Measurements from ENCODE around the gene ATG5.
A peak's percentile ranks its signal among the peaks of the same experiment; 100 is the strongest.
"Not testable (repeated sequence)": the region's sequence is repeated elsewhere in the genome, so short reads cannot be mapped to it uniquely, and the experiment has no call there.

Gene ATG5

DNA sequence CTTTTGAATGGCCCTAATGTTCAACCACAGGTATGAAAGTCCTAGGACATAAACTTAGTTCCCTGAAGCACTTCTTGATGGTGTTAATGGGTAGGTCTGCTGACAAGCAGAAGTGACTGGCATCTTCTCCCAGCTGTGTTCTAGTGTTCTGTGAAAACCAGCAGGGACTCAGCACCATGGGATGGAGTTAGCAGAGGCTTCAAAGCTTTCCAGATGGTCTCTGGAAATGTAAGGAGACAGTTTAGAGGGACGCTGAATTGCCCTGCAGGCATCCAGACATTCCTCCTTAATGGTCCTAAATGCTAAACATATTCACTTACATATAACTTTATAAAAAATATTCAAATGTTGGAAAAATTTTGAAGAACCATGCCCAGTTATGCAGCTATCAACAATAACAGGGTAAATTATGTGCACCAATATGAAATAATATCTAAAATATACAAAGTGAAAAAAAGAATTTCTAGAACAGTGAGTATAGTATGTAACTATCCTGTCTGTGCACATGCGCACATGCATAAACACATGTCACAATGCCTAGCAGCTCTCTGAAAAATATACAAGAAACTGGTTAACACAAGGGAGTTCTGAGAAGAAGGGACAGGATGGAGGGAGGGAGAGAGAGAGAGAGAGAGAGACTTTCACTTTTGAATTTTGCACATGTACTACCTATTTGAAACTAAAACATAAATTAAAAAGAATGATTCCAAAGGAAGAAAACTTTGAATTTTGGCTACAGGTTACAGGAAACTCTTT lies 152.3 kb downstream of the ATG5 start:
- DNase-seq, result peak; percentile 9

DNA sequence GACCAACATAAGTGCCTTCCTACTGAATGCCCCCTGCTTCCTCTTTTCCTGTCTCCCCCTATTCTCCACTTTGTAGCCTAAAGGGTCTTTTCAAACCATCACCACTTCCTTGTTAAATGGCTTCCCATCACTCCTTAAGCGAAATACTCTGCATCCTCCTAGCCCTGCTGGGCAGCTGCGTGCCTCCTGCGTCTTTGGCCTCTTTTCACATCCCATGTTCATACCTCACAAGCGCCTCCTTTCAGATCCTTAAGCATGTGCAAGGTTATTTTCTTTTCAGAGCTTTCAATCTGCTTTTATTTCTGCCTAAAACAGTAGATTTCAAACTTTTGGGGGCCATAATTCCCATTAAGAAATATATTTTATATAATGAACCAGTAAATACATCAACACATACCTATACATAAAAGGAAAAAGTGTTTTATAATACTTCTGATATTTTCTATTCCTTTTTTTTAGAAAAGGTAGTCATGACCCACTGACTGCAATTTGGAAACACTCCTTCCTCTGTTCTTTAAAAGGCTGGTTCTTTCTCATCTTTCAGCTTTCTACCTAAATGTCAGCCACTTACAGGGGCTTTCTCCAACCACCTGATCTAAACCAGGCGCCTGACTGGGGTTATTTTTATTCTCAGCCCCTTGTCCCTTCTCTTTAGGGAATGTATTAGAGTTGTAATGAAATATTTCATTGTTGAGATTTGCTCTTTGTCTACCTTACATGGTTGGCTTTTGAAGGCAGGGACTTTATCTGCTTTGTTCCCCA lies 155.3 kb downstream of the ATG5 start:
- DNase-seq, result no peak

DNA sequence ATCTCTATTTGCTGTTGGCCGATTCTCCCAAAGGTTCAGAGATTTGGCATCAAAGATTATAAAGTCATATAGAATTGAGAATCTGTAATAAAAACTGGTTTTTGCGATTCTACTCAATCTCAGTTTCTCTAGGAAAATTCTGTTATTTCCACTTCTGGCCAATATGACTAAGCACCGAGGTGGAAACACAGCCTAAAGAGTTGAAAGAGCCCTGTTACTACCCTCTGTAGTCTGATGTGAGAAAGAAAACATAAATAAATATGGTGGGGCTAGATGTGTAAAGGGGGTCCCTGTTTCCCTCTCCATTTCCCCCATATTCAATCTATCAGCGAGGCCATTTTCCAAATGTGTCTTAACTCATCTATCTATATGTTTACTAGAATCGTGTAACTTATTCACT lies 156.0 kb downstream of the ATG5 start:
- no peak for DNase-seq

DNA sequence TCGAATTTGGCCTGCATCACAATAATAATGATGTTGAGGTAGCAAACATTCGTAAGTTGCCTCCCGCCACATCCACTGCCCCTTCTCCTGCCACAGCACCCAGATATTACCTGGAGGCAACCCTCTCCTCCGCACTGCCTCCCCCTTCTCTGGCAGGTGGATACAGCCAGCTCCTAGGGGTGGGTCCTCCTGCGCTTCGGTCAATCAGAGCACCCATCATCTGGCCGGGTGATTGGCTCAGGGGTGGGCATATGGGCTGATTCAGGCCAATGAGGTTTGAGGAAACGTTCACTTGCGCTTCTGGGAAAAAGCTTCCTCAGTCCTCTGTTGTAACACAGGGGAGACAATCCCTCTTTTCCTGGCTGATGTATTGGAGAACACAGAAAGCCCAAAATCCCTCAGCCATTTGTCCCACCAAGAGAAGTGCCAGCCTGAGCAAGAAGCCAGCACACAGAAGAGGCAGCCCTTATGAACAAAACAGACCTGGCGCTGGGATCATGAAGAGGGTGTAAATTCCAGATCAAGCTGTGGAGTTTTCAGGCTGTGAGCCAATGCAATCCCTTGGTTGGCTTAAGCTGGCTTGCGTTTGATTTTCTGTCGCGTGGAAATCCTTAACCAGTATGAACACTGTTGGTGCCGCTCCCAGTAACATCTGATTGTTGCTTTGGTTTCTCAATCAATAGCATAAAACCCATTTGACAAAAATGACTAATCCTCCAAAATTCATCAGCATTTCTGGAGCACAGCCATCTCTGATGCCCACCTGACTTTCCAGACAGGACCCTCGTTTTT lies 157.3 kb downstream of the ATG5 start:
- no peak for DNase-seq

DNA sequence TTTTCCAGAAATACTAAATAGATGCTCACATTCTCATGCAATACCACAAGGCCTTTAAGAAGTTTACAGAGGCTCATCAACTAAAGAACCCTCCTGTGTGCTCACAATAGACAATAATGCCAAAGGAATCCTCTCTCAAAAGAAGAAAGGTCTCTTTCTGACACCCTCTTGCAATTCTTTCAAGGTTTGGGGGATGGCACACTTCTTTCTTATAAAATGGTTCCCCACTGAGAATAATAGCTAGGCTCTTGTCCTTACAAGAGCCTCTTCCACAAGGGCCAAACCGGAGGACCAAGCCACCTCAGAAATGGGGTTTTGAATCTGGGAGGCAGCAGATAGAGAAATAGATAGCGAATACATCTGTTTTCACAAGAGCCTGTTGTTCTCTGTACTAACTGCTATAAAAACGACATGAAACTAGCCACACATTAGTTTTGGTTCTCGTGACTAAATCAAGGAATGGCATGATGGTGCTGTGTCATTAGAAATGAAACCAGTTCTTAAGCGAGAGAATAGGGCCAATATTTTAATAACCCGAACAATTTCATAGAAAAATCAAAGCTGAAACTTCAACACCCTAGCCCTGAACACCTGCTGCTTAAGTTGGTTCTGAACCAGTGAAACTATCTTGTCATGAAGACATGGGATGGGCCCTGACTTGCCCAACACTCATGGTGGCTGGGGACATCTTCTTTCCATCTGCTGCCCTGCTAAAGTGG lies 158.3 kb downstream of the ATG5 start:
- no peak for DNase-seq

DNA sequence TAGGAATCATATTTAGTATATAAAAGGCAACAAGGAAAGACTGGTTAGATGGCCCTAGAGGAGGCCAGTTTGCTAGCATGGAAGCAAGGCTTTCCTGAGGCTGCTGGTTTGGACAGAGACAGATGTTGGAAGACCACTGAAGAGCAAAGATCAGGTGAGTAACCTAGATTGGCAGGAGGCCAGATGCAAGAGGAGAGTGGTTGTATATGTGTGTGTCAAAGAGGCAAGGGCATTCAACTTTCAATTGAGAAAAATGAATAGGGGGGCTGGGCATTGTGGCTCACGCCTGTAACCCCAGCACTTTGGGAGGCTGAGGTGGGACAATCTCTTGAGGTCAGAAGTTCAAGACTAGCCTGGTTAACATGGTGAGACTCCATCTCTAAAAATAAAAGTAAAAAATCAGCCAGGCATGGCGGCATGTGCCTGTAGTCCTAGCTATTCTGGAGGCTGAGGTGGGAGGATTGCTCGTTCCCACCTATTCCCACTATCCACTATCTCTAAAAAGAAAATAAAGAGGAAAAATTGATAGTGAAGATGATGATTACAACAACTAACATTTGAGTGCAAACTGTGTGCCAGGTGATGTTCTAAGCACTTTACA lies 159.6 kb downstream of the ATG5 start:
- DNase-seq, result no peak

DNA sequence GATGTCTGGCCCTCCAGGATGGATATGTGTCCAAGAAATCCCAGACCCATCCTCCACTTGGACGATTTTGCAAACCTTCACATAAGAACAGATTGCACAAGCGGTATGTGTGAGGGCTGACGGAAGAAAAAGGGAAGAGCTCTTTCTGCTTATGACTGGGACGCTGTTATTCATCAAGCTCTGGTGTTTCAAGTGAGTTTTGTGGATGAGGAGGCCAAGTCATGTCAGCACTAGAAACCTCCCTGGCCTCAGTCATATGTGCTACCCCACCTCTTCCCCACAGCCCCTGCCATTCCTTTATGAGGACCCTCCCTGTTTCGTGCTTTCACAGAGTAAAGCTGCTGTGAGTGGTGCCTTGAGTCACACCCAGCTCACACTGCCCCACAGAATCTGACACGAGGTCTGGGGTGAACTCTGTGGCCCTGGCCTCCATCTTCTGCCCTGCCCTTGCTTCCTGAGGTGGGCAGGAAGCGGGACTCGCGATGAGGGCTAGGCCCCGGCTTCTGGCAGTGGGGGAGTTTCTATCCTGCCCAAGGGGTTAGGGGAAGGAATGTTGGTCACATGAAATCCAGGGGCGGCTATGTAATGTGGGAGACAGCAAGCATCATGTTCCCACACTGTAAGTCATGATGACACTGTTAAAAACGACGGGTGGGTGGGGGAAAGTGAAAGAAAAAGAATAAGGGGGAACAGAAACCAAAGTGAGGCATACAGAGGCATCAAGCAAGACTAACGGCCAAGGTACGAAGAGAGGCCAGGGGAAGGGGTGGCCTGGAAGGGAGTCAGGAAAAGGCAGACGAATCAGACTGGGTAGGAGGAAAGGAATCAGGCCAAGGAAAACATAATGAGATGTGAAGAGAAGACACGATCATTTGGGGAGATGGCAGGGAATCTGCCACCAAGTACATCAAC lies 161.3 kb downstream of the ATG5 start:
- peak; percentile 31 for DNase-seq

DNA sequence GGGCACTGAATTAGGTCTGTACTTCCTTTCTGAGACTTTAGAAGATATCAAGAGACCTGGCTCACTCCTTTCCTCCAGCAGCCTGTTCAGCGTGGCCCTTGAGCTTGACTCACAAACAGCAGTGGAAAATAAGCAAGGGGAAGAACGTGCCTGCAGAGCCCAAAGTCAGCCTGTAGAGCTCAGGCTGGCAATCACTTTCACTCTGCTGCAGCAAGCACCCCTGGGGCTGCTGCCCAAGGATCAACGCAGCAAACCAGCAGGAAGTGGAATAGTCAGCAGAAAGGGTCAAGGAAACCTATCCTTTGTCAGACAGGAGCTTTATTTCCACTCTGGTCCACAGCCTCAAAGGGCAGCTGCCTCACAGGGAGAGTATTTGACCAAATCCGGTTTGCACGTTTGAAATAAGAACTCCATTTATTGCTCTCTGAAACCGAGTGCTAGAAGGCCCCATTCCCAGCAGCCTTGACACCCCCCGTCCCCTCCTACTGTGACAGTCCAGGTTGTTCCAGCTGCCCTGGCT lies 162.1 kb downstream of the ATG5 start:
- DNase-seq, result peak; percentile 37

DNA sequence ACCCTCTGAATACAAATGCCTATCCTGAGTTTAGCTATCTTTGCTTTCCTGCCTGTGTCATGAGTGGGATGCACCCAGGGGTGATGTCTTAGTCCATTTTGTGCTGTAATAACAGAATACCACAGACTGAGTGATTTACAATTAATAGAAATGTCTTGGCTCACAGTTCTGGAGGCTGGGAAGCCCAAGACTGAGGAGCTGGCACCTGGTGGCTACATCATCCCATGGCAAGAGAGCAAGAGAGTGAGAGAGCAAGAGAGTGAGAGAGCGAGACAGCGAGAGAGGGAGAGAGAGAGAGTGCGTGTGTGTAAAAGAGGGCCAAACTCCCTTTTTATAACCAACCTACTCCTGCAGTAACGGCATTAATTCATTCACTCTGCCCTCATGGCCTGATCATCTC lies 162.6 kb downstream of the ATG5 start:
- no peak for DNase-seq

DNA sequence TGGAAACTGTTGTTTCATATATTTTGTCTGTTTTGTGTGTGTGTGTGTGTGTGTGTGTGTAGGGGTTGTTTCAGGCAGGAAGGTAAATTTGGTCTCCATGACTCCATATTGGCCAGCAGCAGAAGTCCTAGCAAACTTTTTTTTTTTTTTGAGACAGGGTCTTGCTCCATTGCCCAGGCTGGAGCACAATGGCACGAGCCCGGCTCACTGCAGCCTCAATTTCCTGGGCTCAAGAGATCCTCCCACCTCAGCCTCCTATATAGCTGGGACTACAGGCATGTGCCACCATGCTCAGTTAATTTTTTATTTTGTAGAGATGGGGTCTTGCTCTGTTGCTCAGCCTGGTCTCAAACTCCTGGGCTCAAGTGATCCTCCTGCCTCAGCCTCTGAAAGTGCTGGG lies 163.7 kb downstream of the ATG5 start:
- DNase-seq, result no peak

DNA sequence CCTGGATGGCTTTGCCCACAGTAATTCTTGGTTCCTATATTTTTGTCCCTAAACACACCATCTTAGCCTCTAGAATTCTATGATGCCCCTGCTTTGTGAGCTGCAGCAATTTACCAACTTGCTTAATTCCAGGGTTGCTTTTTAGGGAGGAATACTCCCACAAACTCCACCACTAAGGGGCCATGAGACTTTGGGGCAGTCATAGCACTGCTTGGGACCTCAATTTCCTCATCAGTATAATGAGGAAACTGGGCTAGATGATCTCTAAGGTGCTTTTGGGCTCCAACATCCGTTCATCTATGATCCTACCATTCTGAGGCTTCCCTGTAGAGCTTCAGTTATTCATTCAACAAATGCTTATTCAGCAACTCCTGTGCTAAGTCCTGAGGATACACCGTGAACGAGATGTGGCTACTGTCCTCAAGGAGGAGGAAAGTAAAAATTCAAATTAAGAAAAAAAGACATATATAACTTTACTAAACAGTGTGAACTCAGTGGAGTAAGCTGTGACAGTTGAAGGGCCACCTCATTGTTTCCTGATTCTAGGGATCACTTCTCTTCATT lies 164.2 kb downstream of the ATG5 start:
- no peak for DNase-seq

DNA sequence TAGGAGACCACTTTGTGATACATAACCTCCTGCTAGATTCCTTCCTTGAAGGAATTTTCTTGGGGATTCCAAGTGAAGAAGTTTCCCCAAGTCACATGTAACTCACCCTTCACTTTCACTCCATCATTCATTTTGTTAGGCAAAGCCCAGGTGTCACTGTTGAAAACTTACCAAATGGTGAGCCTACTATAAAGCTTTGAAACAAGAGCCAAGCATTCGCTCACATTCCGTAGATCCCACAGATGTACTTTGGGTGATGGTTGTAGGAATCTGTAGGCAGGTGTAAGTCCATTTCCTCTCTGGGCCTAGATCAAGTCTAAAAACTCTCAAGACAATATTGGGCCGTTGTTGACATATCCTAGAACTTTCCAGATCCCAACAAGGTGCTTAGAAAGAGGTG lies 165.4 kb downstream of the ATG5 start:
- no peak for DNase-seq

DNA sequence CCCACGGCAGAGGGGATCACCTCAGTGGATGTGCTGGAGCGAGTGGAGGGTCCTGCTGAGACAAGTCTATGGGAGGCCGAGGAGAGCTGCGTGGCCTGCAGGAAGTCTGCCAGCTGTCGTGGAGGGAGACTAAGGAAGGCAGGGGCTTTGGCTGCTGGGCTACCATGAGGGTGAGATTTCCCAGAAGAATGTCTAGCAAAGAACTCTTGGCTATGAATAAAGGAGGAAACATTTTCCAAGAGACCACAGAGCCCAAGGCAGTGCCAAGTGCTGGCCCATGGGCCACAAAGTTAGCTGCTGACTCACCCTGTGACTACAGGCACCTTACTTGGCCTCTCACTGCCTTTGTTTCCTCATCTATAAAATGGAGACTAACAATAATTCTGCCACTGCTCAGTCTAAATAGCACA lies 166.0 kb downstream of the ATG5 start:
- DNase-seq, result no peak

DNA sequence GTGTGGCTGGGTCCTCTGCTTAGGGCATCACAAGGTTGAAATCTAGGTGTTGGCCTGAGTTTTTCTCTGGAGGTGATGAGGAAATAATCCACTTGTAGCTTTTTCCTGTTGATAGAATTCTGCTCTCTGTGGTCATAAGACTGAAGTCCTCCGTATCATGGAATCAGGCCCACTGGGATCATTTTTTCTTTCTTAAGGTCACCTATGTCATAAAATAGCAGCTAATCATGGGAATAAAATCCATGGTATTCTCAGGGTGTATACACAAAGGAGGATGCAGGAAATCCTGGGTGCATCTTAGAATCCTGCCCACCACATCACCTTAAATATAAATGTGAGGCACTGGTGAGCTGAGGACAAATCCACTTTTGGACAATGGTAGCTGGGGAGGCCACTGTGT lies 166.7 kb downstream of the ATG5 start:
- no peak for DNase-seq

DNA sequence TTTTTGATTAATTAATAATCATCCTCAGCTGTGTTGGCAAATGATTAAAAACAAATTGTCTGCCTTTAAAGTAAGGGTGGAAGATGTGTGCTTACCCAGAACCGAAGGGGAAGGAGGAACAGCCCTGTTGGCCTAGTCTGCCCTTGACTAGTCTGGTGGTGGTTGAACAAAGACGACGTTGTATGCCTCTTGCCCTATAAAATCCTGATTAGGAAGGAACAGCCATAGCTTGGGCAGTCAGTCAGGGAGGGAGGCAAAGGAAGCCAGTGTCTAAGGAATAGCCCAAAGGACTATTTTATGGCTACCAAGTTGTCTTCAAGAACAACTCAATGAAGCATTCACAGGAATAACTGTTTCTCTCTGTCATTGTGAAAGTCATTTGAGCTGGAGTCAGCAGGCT lies 168.7 kb downstream of the ATG5 start:
- no peak for DNase-seq

DNA sequence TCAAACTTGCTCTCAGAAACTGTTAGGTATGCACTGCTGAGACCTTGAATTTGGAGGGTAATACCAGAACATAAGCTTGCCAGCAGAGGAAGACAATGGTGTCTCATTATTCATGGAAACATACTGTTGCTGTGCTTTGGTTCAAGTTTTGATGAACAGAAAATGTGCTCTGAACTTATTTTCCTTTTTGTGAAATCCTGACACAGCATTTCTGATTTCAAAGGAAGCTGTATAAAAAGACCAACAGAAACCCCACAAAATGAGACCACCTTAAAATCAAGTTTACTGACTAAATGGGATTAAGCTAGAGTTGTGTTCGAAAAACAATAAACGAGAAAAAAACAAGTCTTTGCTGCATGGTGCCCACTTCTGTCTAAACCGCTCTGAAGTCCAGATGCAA lies 169.1 kb downstream of the ATG5 start:
- DNase-seq, result no peak

DNA sequence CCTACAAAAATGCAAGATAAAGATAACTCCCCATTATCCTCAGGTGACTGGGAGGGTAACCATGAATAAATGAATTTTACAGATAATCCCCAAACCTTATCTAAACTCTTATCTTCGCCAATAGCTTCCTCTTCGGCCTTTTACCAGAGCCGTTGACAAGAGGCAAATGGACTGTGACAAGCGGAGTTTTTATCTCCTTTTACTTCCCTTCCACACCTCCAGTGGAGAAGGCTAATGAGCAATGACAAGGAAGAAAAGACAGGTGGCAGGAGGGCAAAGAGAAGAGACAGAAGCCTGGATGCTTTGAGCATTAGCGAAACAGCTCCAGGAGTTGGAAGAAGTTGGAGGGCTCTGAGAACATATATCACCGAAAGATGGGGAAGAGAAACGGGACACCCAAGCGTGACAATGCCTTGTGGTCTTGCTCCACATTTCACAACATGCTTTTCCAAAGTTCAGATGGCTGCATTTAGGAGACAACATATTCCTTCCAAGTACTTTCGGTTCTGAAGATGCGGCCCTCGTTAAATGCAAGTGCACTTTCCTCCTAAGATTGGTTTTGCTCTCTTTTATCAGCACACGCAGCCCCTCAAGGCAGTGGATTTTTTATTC lies 170.2 kb downstream of the ATG5 start:
- no peak for DNase-seq

DNA sequence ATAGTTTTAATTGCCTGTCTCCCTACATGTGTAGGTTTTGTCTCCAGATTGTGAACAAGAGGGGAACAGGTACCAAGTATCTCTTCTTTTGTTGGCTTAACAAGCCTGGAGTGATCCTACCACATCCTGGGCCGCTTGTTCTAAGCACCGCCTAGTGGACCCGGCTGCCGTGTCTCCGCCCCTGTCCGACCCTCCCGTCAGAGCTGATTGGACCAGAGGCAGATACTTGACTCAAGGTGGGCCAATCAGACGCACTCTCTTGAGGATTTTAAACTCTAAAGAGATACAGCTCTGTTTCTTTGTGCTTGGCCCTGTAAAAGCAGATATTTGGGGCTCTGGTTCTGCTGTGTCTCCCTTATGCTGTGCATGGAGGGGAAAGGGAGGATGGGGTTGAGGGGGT lies 171.2 kb downstream of the ATG5 start:
- no peak for DNase-seq

DNA sequence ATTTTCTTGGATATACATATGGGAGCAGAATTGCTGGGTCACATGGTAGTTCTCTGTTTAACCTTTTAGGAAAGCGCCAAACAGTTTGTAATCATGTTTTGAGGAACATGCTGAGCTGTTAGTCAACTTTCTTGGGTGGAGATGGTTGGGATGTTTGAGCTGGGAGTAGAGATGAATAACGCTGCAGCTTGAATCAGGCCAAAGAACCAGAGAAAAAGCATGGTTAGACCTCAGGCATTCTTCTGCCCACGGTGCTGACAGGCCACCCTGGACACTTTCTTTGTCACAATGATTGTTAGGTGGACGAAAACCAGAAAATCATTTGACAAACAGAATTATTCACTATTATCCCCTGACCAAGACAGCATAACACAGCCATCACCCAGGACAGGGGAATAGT lies 172.6 kb downstream of the ATG5 start:
- no peak for DNase-seq

DNA sequence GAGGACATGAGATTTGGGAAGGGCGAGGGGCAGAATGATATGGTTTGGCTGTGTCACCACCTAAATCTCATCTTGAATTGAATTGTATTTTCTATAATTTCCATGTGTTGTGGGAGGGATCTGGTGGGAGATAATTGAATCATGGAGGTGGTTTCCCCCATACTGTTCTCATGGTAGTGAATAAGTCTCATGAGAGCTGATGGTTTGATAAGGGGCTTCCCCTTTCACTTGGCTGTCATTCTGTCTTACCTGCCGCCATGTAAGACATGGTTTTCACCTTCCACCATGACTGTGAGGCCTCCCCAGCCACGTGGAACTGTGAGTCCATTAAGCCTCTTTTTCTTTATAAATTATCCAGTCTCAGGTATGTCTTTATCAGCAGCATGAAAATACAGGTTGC lies 173.1 kb downstream of the ATG5 start:
- DNase-seq, result not testable (repeated sequence)

Measured in central memory CD4-positive, alpha-beta T cell (primary cell).